ENCODE measurements around the gene ATP5PO. TPM values are rescaled to one million over a fixed set of nuclear protein-coding genes. Genes with fewer than 3 reads are reported as not detected.

Gene ATP5PO
- total RNA-seq, 1 experiment from 2014 or later = 190 TPM

DNA sequence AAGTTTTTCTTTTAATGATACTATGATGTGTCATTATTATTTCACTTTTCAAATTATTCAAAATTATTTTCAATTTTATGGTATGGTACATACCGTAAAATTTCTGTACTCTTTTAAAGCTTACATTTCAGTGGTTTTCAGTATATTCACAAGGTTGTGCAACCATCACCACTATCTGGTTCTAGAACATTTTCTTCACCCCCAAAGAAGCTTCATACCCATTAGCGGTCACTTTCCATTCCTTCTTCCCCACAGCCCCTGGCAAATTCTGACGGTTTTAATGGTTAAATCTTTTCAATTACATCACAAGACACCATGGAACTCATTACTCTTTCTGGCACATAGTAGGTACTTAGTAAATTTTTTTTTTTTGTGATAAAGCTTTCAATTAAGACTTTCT is 22.8 kb upstream of the ATP5PO start:
- ChIA-PET POLR2A (interaction anchor here (0.6 kb wide), 1 partner anchor 873 kb away, joined by 5 read pairs; no protein-coding TSS in a partner anchor), CTCF (no interaction called here)
- Histone ChIP-seq H3K9me3 (ENCODE audit: control insufficient read depth, insufficient read depth, low read depth, low read length) (no peaks in the 10 kb centered on the region), H3K4me3 (ENCODE audit: low read depth in 2 of 2, low read length in 2 of 2) (no peak overlapping the region), H3K27ac (ENCODE audit: low read length) (no peak overlapping the region), H3K27me3 (ENCODE audit: control insufficient read depth, insufficient read depth, low read length) (no peaks in the 10 kb centered on the region), H3K4me1 (ENCODE audit: control insufficient read depth, insufficient read depth, low read length) (0 out of 2 replicates have a peak, but pooled peaks cover 4% of the 10 kb centered on the region), H3K36me3 (ENCODE audit: control insufficient read depth, insufficient read depth, low read length) (no peaks in the 10 kb centered on the region)
- DNase-seq (ENCODE audit: low read depth, low spot score) = no peak
- intact Hi-C loops (cut with micrococcal nuclease; ENCODE audit: unreplicated experiment) (no loop called here), in situ Hi-C loops (cut with HindIII; ENCODE audit: low pct_unique_long_range_greater_than_20kb, low sequenced_read_pairs) (no loop called here)
- TF ChIP-seq, protein P1, sequence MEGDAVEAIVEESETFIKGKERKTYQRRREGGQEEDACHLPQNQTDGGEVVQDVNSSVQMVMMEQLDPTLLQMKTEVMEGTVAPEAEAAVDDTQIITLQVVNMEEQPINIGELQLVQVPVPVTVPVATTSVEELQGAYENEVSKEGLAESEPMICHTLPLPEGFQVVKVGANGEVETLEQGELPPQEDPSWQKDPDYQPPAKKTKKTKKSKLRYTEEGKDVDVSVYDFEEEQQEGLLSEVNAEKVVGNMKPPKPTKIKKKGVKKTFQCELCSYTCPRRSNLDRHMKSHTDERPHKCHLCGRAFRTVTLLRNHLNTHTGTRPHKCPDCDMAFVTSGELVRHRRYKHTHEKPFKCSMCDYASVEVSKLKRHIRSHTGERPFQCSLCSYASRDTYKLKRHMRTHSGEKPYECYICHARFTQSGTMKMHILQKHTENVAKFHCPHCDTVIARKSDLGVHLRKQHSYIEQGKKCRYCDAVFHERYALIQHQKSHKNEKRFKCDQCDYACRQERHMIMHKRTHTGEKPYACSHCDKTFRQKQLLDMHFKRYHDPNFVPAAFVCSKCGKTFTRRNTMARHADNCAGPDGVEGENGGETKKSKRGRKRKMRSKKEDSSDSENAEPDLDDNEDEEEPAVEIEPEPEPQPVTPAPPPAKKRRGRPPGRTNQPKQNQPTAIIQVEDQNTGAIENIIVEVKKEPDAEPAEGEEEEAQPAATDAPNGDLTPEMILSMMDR (IDR thresholded peaks at IDR 0.05) = no peak
- TF ChIP-seq SIN3A (IDR thresholded peaks at IDR 0.05; ENCODE audit: borderline replicate concordance, insufficient read depth, low read depth, low read length) (no peak), POLR2AphosphoS5 (IDR thresholded peaks at IDR 0.05; ENCODE audit: low read depth, low read length) (no peak), TCF7L2 (IDR thresholded peaks at IDR 0.05; ENCODE audit: low read depth, low read length) (no peak)
- TF ChIP-seq, protein P2, sequence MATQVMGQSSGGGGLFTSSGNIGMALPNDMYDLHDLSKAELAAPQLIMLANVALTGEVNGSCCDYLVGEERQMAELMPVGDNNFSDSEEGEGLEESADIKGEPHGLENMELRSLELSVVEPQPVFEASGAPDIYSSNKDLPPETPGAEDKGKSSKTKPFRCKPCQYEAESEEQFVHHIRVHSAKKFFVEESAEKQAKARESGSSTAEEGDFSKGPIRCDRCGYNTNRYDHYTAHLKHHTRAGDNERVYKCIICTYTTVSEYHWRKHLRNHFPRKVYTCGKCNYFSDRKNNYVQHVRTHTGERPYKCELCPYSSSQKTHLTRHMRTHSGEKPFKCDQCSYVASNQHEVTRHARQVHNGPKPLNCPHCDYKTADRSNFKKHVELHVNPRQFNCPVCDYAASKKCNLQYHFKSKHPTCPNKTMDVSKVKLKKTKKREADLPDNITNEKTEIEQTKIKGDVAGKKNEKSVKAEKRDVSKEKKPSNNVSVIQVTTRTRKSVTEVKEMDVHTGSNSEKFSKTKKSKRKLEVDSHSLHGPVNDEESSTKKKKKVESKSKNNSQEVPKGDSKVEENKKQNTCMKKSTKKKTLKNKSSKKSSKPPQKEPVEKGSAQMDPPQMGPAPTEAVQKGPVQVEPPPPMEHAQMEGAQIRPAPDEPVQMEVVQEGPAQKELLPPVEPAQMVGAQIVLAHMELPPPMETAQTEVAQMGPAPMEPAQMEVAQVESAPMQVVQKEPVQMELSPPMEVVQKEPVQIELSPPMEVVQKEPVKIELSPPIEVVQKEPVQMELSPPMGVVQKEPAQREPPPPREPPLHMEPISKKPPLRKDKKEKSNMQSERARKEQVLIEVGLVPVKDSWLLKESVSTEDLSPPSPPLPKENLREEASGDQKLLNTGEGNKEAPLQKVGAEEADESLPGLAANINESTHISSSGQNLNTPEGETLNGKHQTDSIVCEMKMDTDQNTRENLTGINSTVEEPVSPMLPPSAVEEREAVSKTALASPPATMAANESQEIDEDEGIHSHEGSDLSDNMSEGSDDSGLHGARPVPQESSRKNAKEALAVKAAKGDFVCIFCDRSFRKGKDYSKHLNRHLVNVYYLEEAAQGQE (IDR thresholded peaks at IDR 0.05; ENCODE audit: insufficient read depth in 1 of 2, low read depth in 2 of 2, low read length in 1 of 2) = no peak
- ATAC-seq = no peak
- no TSS peak for BruUV-seq (replicated peaks)

DNA sequence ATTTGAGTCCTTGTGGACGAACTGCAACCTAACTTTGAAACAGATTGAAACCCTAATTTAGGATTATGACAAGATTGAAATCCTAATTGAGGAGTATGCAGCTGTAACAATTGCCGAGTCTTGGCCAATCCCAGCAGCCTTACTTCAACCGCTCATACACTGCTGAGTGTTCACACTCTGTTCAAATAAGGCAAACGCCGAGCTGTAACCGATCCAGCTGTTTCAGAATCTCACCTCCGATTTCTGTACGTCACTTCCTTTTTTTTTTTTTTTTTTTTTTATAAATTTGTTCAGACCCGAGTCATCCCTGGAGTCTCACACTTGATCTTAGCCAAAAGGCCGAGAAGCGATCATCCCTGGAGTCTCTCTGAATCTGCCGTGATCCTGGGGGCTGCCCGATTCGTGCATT is 22.3 kb upstream of the ATP5PO start:
- no peaks in the 10 kb centered on the region for H3K36me3 ChIP-seq (ENCODE audit: control insufficient read depth, insufficient read depth, low read length)
- intact Hi-C loops (cut with micrococcal nuclease; ENCODE audit: unreplicated experiment) = no loop called here
- CTCF ChIA-PET = no interaction called here

More for the DNA sequence above, 22.3 kb upstream of the ATP5PO start:
- DNase-seq (ENCODE audit: low read depth, low spot score) = no peak
- no TSS peak for BruUV-seq (replicated peaks)
- TF ChIP-seq, protein P2 (IDR thresholded peaks at IDR 0.05; ENCODE audit: insufficient read depth in 1 of 2, low read depth in 2 of 2, low read length in 1 of 2) = no peak
- TF ChIP-seq POLR2AphosphoS5 (IDR thresholded peaks at IDR 0.05; ENCODE audit: low read depth, low read length) (no peak), SIN3A (IDR thresholded peaks at IDR 0.05; ENCODE audit: borderline replicate concordance, insufficient read depth, low read depth, low read length) (no peak), TCF7L2 (IDR thresholded peaks at IDR 0.05; ENCODE audit: low read depth, low read length) (no peak)
- TF ChIP-seq, protein P1 (IDR thresholded peaks at IDR 0.05) = no peak
- in situ Hi-C loops (cut with HindIII; ENCODE audit: low pct_unique_long_range_greater_than_20kb, low sequenced_read_pairs) = no loop called here
- Histone ChIP-seq H3K9me3 (ENCODE audit: control insufficient read depth, insufficient read depth, low read depth, low read length) (no peaks in the 10 kb centered on the region), H3K27me3 (ENCODE audit: control insufficient read depth, insufficient read depth, low read length) (no peaks in the 10 kb centered on the region), H3K4me3 (ENCODE audit: low read depth in 2 of 2, low read length in 2 of 2) (no peak overlapping the region), H3K4me1 (ENCODE audit: control insufficient read depth, insufficient read depth, low read length) (0 out of 2 replicates have a peak, but pooled peaks cover 4% of the 10 kb centered on the region), H3K27ac (ENCODE audit: low read length) (no peak overlapping the region)
- no peak for ATAC-seq
- POLR2A ChIA-PET = interaction anchor here (0.6 to 0.7 kb wide), 2 partner anchors 411 to 874 kb away, joined by 5 to 6 read pairs; no protein-coding TSS in a partner anchor
